ENCODE measurements around the gene MMP15. TPM values are rescaled to one million over a fixed set of nuclear protein-coding genes. Genes with fewer than 3 reads are reported as not detected.
"Not testable (repeated sequence)": the region's sequence is repeated elsewhere in the genome, so short reads cannot be mapped to it uniquely, and the experiment has no call there.

Gene MMP15
- total RNA-seq, 1 donor from 2014 or later, result 14.9 TPM

DNA sequence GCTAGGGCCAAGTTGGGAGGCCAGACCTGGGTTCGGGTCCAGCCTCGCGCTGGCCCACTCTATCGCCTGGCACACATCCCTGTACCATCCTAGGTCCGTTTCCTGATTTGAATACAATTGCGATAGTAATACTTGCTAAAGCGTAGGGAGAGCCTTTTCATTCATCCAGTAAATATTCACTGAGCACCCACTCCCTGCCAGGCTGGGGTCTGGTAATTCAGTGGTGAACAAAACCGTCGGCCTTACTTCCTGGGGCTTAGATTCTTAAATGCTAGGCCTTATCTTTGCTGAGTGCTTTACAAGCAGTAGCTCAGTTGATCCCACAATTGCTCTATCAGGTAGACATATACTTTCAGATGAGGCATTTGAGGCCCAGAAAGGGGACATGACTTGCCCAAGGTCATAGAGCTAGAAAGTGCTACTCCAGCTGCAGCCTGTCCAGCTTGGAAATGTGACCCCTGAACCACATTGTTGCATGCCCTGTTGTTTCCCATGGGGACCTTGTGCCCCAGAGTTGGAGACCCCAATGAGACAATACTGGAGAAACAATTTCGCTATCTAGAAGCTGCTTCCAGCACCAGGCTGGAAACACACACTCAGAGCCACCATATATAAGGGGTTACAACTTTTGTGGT, 23.7 kb upstream of the MMP15 start:
- peak overlapping the region; percentile 78 to 93 for H3K4me3 ChIP-seq
- peaks cover 12 to 15% of the 10 kb centered on the region in 2 donors for H3K36me3 ChIP-seq
- intact Hi-C loops (cut with DNase I), result loop anchor here (2.0 to 10.0 kb wide), 6 partner anchors 103 to 513 kb away; partner anchors contain the start of genes CCDC102A, GINS3 and SETD6
- no peaks in the 10 kb centered on the region for H3K27me3 ChIP-seq
- no peaks in the 10 kb centered on the region for H3K9me3 ChIP-seq
- H3K4me1 ChIP-seq, result peaks cover 12 to 19% of the 10 kb centered on the region in 2 donors
- H3K27ac ChIP-seq, result peak overlapping the region; percentile 85 to 95
- TF ChIP-seq, protein P1, sequence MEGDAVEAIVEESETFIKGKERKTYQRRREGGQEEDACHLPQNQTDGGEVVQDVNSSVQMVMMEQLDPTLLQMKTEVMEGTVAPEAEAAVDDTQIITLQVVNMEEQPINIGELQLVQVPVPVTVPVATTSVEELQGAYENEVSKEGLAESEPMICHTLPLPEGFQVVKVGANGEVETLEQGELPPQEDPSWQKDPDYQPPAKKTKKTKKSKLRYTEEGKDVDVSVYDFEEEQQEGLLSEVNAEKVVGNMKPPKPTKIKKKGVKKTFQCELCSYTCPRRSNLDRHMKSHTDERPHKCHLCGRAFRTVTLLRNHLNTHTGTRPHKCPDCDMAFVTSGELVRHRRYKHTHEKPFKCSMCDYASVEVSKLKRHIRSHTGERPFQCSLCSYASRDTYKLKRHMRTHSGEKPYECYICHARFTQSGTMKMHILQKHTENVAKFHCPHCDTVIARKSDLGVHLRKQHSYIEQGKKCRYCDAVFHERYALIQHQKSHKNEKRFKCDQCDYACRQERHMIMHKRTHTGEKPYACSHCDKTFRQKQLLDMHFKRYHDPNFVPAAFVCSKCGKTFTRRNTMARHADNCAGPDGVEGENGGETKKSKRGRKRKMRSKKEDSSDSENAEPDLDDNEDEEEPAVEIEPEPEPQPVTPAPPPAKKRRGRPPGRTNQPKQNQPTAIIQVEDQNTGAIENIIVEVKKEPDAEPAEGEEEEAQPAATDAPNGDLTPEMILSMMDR (IDR thresholded peaks at IDR 0.05), result no peak
- DNase-seq (ENCODE audit: low spot score in 2 of 2), result no peak

DNA sequence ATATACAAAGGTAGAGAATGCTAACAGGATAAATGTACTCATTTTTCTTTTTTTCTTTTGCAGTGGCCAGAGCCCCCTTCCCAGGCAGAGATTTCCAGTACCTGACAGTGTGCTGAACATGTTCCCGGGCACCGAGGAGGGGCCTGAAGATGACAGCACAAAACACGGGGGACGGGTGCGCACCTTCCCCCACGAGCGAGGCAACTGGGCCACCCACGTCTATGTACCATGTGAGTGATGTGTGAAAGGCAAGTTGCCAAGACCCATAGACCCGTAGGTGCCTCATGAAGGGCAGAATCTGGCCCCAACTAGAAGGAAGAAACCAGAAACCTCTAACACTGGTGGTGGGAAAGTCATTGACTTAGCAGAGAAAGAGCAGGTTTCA, 23.1 kb upstream of the MMP15 start:
- H3K4me1 ChIP-seq, result peaks cover 12 to 19% of the 10 kb centered on the region in 2 donors
- H3K4me3 ChIP-seq, result no peak overlapping the region
- H3K9me3 ChIP-seq, result no peaks in the 10 kb centered on the region
- peaks cover 7 to 10% of the 10 kb centered on the region in 2 donors for H3K36me3 ChIP-seq
- H3K27ac ChIP-seq, result no peak overlapping the region
- TF ChIP-seq, protein P1 (IDR thresholded peaks at IDR 0.05), result no peak
- no peaks in the 10 kb centered on the region for H3K27me3 ChIP-seq
- intact Hi-C loops (cut with DNase I), result loop anchor here (5.0 to 10.0 kb wide), 3 partner anchors 245 to 512 kb away; partner anchors contain the start of genes GINS3 and SETD6
- no peak for DNase-seq (ENCODE audit: low spot score in 2 of 2)

DNA sequence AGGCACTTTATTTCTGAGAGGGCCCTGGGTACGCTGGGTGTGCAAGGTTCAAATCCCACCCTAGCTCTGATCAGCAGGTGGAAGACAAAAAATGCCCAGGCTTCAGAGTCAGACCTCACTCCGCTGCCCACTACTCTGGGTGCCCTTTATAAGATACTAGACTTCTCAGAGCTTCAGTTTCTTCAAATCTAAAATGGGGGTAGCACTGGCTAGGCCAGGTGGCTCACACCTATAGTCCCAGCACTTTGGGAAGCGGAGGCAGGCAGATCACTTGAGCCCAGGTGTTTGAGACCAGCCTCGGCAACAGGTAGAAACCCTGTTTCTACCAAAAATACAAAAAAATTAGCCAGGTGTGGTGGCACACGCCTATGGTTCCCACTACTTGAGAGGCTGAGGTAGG, 22.6 kb upstream of the MMP15 start:
- Histone ChIP-seq H3K27me3 (no peaks in the 10 kb centered on the region), H3K9me3 (no peaks in the 10 kb centered on the region), H3K4me1 (peaks cover 12 to 19% of the 10 kb centered on the region in 2 donors), H3K27ac (no peak overlapping the region), H3K4me3 (no peak overlapping the region), H3K36me3 (peaks cover 2 to 5% of the 10 kb centered on the region in 2 donors)
- intact Hi-C loops (cut with DNase I), result loop anchor here (5.0 to 10.0 kb wide), 3 partner anchors 244 to 512 kb away; partner anchors contain the start of genes GINS3 and SETD6
- TF ChIP-seq, protein P1 (IDR thresholded peaks at IDR 0.05), result no peak
- DNase-seq (ENCODE audit: low spot score in 2 of 2), result no peak

DNA sequence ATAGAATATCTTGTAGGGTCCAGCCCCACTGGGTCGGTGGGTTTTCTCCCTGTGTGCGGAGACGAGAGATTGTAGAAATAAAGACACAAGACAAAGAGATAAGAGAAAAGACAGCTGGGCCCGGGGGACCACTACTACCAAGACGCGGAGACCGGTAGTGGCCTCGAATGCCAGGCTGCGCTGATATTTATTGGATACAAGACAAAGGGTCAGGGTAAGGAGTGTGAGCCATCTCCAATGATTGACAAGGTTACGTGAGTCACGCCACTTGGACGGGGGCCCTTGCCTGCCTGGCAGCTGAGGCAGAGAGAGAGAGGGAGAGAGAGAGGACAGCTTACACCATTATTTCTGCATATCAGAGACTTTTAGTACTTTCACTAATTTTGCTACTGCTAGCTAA, 20.8 kb upstream of the MMP15 start:
- H3K36me3 ChIP-seq, H3K9me3 ChIP-seq, H3K4me1 ChIP-seq, H3K27me3 ChIP-seq: not testable (repeated sequence)
- DNase-seq (ENCODE audit: low spot score in 2 of 2), result peak in 1 of 2 donors; percentile 76
- Histone ChIP-seq H3K4me3 (peak overlapping the region in 1 of 2 donors; percentile 26), H3K27ac (peak overlapping the region in 1 of 2 donors; percentile 28)
- intact Hi-C loops (cut with DNase I), result loop anchor here (1.0 to 10.0 kb wide), 5 partner anchors 243 to 510 kb away; partner anchors contain the start of genes GINS3 and SETD6

DNA sequence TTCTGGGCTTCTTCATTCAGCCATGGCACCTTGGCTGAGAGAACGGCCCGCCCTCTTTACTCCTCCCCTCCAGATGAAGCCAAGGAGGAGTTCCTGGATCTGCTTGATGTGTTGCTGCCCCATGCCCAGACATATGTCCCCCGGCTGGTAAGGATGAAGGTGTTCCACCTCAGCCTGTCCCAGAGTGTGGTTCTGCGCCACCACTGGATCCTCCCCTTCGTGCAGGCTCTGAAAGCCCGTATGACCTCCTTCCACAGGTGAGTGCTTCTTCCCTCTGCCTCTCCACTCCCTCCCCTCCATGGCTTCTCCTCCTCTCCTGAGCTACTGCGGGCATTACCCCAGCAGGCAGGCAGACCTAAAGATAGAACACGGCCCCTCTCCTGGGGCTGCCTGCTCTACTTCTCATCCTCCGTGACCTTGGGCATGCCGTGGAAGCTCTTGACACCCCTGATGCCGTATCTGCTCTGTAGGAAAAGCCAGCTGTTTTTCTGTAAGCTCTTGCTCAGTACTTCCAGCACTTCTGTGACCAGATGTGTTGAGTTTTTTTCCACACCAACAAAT, 15.6 kb upstream of the MMP15 start:
- Histone ChIP-seq H3K4me1 (peaks cover 0 to 2% of the 10 kb centered on the region in 2 donors), H3K27ac (no peak overlapping the region), H3K4me3 (no peak overlapping the region), H3K27me3 (no peaks in the 10 kb centered on the region), H3K36me3 (peaks cover 26 to 41% of the 10 kb centered on the region in 2 donors), H3K9me3 (no peaks in the 10 kb centered on the region)
- TF ChIP-seq, protein P1 (IDR thresholded peaks at IDR 0.05), result no peak
- no peak for DNase-seq (ENCODE audit: low spot score in 2 of 2)
- intact Hi-C loops (cut with DNase I), result loop anchor here (10.0 kb wide), 1 partner anchor 505 kb away; the partner anchor contains the start of gene SETD6

DNA sequence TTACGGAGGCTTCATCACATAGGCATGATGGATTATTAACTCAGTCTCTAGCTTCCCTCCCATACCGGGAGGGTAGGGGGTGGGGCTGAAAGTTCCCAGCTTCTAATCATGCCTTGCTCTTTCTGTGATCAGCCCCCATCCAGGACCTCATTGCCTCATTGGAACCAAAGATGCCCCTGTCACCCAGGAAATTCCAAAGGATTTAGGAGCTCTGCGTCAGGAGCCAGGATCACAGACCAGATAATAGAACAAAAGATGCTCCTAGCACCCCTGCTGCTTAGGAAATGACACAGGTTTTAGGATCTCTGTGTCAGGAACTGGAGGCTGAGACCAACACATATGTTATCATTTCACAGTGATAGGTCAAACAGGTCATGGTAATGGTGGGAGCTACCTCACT, 14.7 kb upstream of the MMP15 start:
- TF ChIP-seq, protein P1 (IDR thresholded peaks at IDR 0.05), result no peak
- no peak overlapping the region for H3K27ac ChIP-seq
- H3K36me3 ChIP-seq, result peaks cover 30 to 41% of the 10 kb centered on the region in 2 donors
- H3K4me3 ChIP-seq, result no peak overlapping the region
- H3K4me1 ChIP-seq, result no peaks in the 10 kb centered on the region
- H3K9me3 ChIP-seq, result no peaks in the 10 kb centered on the region
- no peak for DNase-seq (ENCODE audit: low spot score in 2 of 2)
- no peaks in the 10 kb centered on the region for H3K27me3 ChIP-seq
- intact Hi-C loops (cut with DNase I), result no loop called here

All from ascending aorta (tissue), 2 donors.